A673 (cell line): ENCODE measurements around the gene EIF3I. TPM values are rescaled to one million over a fixed set of nuclear protein-coding genes. Genes with fewer than 3 reads are reported as not detected.

Experiments used
- BruUV-seq: library from RNA; stranded (reverse); fragments of 400-500 nt; replicated peaks from 2 replicates; lab custom pipeline; 2021; lab: Mats Ljungman, UMichigan
- CTCF ChIA-PET: fragments of 300-600 bp; sonication (Branson Sonifier 250); formaldehyde crosslinking; loops from one replicate; lab custom pipeline; 2022; ENCODE audit warnings: antibody characterized with exemption; lab: Charles Lee
- POLR2A ChIA-PET: fragments of 300-600 bp; sonication (Branson Sonifier 250); formaldehyde crosslinking; loops from one replicate; lab custom pipeline; 2022; ENCODE audit warnings: antibody characterized with exemption; ENCODE audit not compliant: low non-redundant PET; lab: Charles Lee
- DNase-seq: peaks from one replicate; pipeline ENCODE4 v3.0.0-alpha.2; 2015; ENCODE audit warnings: low spot score
- H3K27ac ChIP-seq: fragments of 200-600 bp; sonication (generic); 2 replicates; pipeline ENCODE4 v1.5.1; 2016; ENCODE audit warnings: mixed run types, low read depth, mild to moderate bottlenecking, mixed read lengths, antibody characterized with exemption, low read length; ENCODE audit not compliant: poor library complexity, severe bottlenecking
- H3K27me3 ChIP-seq: fragments of 200-600 bp; sonication (generic); replicated peaks from 2 replicates; pipeline ENCODE4 v1.6.1; 2017; ENCODE audit warnings: mixed run types, low read depth, mild to moderate bottlenecking, mixed read lengths, antibody characterized with exemption, low read length; ENCODE audit not compliant: insufficient read depth, poor library complexity
- H3K36me3 ChIP-seq: fragments of 200-600 bp; sonication (generic); 2 replicates; pipeline ENCODE4 v1.6.1; 2016; ENCODE audit warnings: mixed run types, mild to moderate bottlenecking, mixed read lengths, antibody characterized with exemption, low read length; ENCODE audit not compliant: insufficient read depth, poor library complexity, severe bottlenecking
- H3K4me1 ChIP-seq: fragments of 200-600 bp; sonication (generic); 2 replicates; pipeline ENCODE4 v1.6.1; 2017; ENCODE audit warnings: mixed run types, mild to moderate bottlenecking, mixed read lengths, antibody characterized with exemption, low read length; ENCODE audit not compliant: insufficient read depth, poor library complexity, severe bottlenecking
- H3K4me3 ChIP-seq: fragments of 200-600 bp; sonication (generic); 2 replicates; pipeline ENCODE4 v1.5.1; 2016; ENCODE audit warnings: low read depth, mixed run types, mild to moderate bottlenecking, mixed read lengths, low read length; ENCODE audit not compliant: poor library complexity, severe bottlenecking
- H3K9me3 ChIP-seq: fragments of 200-600 bp; sonication (generic); 2 replicates; pipeline ENCODE4 v1.6.1; 2016; ENCODE audit warnings: mixed run types, low read depth, mild to moderate bottlenecking, mixed read lengths, antibody characterized with exemption, low read length; ENCODE audit not compliant: poor library complexity, severe bottlenecking
- EZH2 ChIP-seq: fragments of 200-600 bp; sonication (generic); IDR thresholded peaks from 2 replicates; pipeline ENCODE4 v1.6.1; 2017; ENCODE audit warnings: borderline replicate concordance, low read depth, mild to moderate bottlenecking, mixed read lengths, antibody characterized with exemption, low read length; ENCODE audit not compliant: poor library complexity, severe bottlenecking
- intact Hi-C: fragments of 100-400 bp; cut with micrococcal nuclease; formaldehyde crosslinking; loops from one replicate; pipeline ENCODE4 v1.10.0; 2022; ENCODE audit not compliant: unreplicated experiment
- total RNA-seq: library from RNA; stranded (reverse); gene quantifications from 2 replicates; pipeline ENCODE4 v1.2.3, GENCODE V29; 2021
- TF ChIP-seq, protein P1 (sequence below): fragments of 300-800, 200-600 bp; sonication (generic); conservative IDR thresholded peaks from 2 replicates; pipeline ENCODE4 v1.5.1; 2017; ENCODE audit warnings: low read depth, mild to moderate bottlenecking, antibody characterized with exemption, low read length, moderate library complexity, mixed read lengths

The EIF3I gene
- total RNA-seq, 1 experiment from 2014 or later, result 298 TPM

DNA sequence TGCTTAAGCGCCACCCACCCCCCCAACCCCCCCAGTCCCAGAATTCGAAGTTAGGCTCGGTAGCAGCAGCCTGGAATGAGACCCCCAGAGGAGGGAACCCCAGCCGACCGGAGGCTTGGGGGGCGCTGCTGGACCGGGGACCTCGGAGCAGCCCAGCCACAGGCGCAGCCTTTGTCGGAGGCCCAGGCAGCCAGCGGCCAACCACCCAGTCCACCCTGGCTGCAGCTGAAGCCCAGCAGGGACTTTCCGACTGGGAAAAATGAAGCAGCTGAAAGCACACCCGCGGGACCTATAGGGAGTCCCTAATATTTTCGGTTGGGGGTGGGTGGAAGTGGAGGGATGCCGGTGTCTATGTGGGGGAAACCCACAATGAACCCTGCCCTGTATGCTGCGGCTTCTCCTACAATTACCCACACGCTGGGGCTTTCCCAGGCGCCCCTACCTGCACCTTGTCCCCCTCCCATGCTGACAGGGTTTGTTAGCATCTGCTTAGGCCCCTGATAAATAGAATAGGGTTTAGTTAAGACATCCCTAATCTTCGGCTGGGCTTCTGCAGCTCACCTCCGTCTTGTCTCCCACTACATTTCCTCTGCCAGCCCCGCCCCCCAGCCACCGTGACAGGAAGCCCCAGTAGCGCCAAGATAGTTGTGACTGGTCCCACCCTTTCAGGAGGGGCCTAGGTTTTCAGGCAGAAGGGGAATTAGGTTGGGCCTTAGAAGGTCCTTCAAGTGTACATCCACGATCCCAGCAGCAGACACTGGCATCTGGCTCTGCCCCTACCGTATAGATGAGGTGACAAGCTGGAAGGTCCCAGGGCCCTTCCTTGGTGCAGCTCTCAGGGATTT, 21.0 kb upstream of the EIF3I start:
- POLR2A ChIA-PET, result no interaction called here
- Histone ChIP-seq H3K4me3 (peak overlapping the region; percentile 62), H3K27me3 (no peaks in the 10 kb centered on the region), H3K27ac (peak overlapping the region; percentile 58), H3K36me3 (peaks cover 14% of the 10 kb centered on the region), H3K9me3 (no peaks in the 10 kb centered on the region), H3K4me1 (peaks cover 14% of the 10 kb centered on the region)
- no TSS peak for BruUV-seq
- DNase-seq, result peak; percentile 76
- intact Hi-C loops, result no loop called here
- CTCF ChIA-PET, result interaction anchor here (0.5 to 1.2 kb wide), 3 partner anchors 14 to 92 kb away, joined by 3 to 4 read pairs (median 3); no protein-coding TSS in a partner anchor
- TF ChIP-seq, protein P1, sequence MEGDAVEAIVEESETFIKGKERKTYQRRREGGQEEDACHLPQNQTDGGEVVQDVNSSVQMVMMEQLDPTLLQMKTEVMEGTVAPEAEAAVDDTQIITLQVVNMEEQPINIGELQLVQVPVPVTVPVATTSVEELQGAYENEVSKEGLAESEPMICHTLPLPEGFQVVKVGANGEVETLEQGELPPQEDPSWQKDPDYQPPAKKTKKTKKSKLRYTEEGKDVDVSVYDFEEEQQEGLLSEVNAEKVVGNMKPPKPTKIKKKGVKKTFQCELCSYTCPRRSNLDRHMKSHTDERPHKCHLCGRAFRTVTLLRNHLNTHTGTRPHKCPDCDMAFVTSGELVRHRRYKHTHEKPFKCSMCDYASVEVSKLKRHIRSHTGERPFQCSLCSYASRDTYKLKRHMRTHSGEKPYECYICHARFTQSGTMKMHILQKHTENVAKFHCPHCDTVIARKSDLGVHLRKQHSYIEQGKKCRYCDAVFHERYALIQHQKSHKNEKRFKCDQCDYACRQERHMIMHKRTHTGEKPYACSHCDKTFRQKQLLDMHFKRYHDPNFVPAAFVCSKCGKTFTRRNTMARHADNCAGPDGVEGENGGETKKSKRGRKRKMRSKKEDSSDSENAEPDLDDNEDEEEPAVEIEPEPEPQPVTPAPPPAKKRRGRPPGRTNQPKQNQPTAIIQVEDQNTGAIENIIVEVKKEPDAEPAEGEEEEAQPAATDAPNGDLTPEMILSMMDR, result no peak
- no peak for TF ChIP-seq EZH2

DNA sequence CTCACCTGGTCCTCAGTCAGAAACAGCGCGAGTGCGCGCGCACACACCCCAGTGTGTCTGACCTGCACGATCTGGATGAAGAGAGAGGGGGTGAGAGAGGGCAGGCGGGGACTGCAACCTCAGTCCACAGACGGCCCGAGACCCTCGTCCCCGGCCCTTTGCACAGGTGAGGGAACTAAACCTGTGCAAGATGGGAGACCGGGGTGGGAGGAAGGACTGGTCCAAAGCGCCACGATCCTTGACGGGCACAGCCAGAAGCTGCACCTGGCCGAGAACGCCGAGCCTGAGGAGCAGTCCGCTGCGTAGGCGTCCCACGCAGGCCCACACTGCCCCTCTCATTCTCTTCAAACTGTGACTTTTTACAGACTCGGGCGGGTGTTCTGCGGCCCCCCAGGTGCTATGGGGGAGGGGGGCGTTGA, 17.3 kb upstream of the EIF3I start:
- Histone ChIP-seq H3K4me1 (peaks cover 11% of the 10 kb centered on the region), H3K4me3 (peak overlapping the region; percentile 80), H3K27ac (peak overlapping the region; percentile 87), H3K27me3 (no peaks in the 10 kb centered on the region), H3K36me3 (peaks cover 7% of the 10 kb centered on the region), H3K9me3 (no peaks in the 10 kb centered on the region)
- BruUV-seq, result no TSS peak
- TF ChIP-seq, protein P1, result no peak
- TF ChIP-seq EZH2, result no peak
- ChIA-PET CTCF (no interaction called here), POLR2A (interaction anchor here (0.5 kb wide), 1 partner anchor 990 kb away, joined by 3 read pairs; no protein-coding TSS in a partner anchor)
- intact Hi-C loops, result no loop called here
- DNase-seq, result no peak

DNA sequence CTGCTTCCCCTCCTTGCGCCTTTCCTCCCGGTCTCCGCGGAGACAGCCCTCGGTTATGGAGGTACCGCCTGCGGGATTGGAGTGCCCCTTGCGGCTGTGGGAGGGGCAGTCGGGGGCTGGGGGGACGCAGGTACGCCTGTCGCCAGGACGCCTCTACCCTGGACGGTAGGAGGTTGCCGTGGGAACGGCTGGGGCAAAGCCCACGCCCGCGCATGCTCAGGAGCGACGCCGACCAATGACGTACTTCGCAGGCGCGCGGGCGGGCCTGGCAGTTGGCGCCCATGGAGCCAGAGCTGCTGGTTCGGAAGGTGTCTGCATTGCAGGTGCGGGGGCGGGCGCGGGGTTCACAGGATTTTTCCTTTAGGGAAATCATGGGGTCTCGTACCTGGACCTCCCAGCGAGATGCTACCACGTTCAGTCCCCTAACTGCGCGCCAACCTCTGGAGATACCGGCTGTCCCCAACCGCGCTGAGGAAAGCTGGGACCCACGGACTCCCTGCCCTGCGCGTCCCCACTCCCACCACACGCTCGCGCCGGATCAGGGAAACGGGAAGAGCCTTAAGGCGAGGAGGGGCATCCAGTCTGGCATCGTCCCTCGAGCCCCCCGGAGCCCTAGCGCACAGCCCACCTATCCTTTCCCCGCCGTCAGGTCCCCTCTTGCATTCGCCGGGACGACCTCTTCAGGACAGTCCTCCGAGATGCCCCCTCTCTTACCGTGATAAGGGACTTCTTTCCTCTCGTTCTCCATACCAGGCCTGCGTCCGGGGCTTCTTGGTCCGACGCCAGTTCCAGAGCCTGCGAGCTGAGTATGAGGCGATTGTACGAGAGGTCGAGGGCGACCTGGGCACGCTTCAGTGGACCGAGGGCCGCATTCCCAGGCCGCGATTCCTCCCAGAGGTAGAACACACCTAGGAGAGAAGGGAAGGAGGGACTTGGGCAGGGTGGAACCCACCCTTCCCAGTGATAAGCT, 16.5 kb upstream of the EIF3I start, which contains the start of gene IQCC:
IQCC (plus strand) TSS at position 271 of the 970 bp plus-strand sequence; CDS start at position 282, 11 bp downstream.
- peak within 1 kb of the TSS; percentile 87 for H3K27ac ChIP-seq
- BruUV-seq, result TSS peak; percentile 78
- TF ChIP-seq, protein P1, result no peak
- TF ChIP-seq EZH2, result no peak
- H3K27me3 ChIP-seq, result no peaks in the 10 kb centered on the region
- intact Hi-C loops, result no loop called here
- CTCF ChIA-PET, result interaction anchor here (0.5 kb wide), 1 partner anchor 315 kb away, joined by 4 read pairs; no protein-coding TSS in a partner anchor
- H3K9me3 ChIP-seq, result no peaks in the 10 kb centered on the region
- POLR2A ChIA-PET, result no interaction called here
- peak within 1 kb of the TSS; percentile 80 for H3K4me3 ChIP-seq
- peaks cover 7% of the 10 kb centered on the region for H3K4me1 ChIP-seq
- DNase-seq, result peak; percentile 92
- H3K36me3 ChIP-seq, result peaks cover 7% of the 10 kb centered on the region
